ENCODE measurements around the gene RPUSD3. TPM values are rescaled to one million over a fixed set of nuclear protein-coding genes. Genes with fewer than 3 reads are reported as not detected.

Gene RPUSD3
- 46.7 and 59.6 TPM in 2 replicates for total RNA-seq

GRCh38 chr3:9843715-9844438 is at the start of gene RPUSD3:
TSS of gene RPUSD3 (minus strand) at chr3:9844008. CDS start at chr3:9843990, 18 bp downstream.

GRCh38 chr3:9890249-9891071 is 46.7 kb upstream of the RPUSD3 start, which contains the start of gene JAGN1:
TSS of gene JAGN1 (plus strand) at chr3:9890610. CDS start at chr3:9890723, 113 bp downstream.

GRCh38 chr3:9879830-9880549 is 36.2 kb upstream of the RPUSD3 start, which contains the start of gene CIDEC:
TSS of gene CIDEC (minus strand) at chr3:9880253. CDS start at chr3:9878486, 1,767 bp downstream.

GRCh38 chr3:9809615-9810432 is 34.0 kb downstream of the RPUSD3 start, which contains the start of gene TTLL3:
TSS of gene TTLL3 (plus strand) at chr3:9810262. CDS start at chr3:9810662, 400 bp downstream.

GRCh38 chr3:9792405-9793160 is 51.2 kb downstream of the RPUSD3 start, which contains the start of the genes ARPC4 and TADA3:
TSS of gene ARPC4 (plus strand) at chr3:9793082. CDS start at chr3:9793122, 40 bp downstream.
TSS of gene TADA3 (minus strand) at chr3:9792473. CDS start at chr3:9791466, 1,007 bp downstream.

Other genes starting within 250 kb of the RPUSD3 start
- gene MTMR14, start 194.5 kb downstream of the RPUSD3 start, total RNA-seq, result 26.0 and 30.1 TPM in 2 replicates
- not detected in 2 replicates for gene CPNE9, start 140.2 kb downstream of the RPUSD3 start, total RNA-seq
- 10.5 and 11.5 TPM in 2 replicates for gene BRPF1, start 112.3 kb downstream of the RPUSD3 start, total RNA-seq
- gene OGG1, start 94.1 kb downstream of the RPUSD3 start, total RNA-seq, result 13.9 and 18.1 TPM in 2 replicates
- 24.8 and 31.1 TPM in 2 replicates for gene CAMK1, start 74.1 kb downstream of the RPUSD3 start, total RNA-seq
- gene TADA3, start 51.5 kb downstream of the RPUSD3 start, total RNA-seq, result 98.4 and 133 TPM in 2 replicates
- 90.5 and 289 TPM in 2 replicates for gene ARPC4, start 50.9 kb downstream of the RPUSD3 start, total RNA-seq
- 2.1 and 23.8 TPM in 2 replicates for gene TTLL3, start 33.7 kb downstream of the RPUSD3 start, total RNA-seq
- not detected in 2 replicates for gene CIDEC, start 36.2 kb upstream of the RPUSD3 start, total RNA-seq
- 43.6 and 54.5 TPM in 2 replicates for gene JAGN1, start 46.6 kb upstream of the RPUSD3 start, total RNA-seq
- gene IL17RE, start 58.8 kb upstream of the RPUSD3 start, total RNA-seq, result 0.88 and 1.0 TPM in 2 replicates
- 34.1 and 39.6 TPM in 2 replicates for gene IL17RC, start 73.1 kb upstream of the RPUSD3 start, total RNA-seq
- gene CRELD1, start 89.8 kb upstream of the RPUSD3 start, total RNA-seq, result 18.8 and 21.3 TPM in 2 replicates
- gene PRRT3, start 108.4 kb upstream of the RPUSD3 start, total RNA-seq, result 3.6 and 10.7 TPM in 2 replicates
- 38.4 and 115 TPM in 2 replicates for gene EMC3, start 142.8 kb upstream of the RPUSD3 start, total RNA-seq
- 14.4 and 20.2 TPM in 2 replicates for gene FANCD2, start 182.4 kb upstream of the RPUSD3 start, total RNA-seq